Activated CD8-positive, alpha-beta T cell treated with anti-CD3 and anti-CD28 coated beads for 36 hours (primary cell): ENCODE results near the gene COMMD3. TPM values are rescaled to one million over a fixed set of nuclear protein-coding genes. Genes with fewer than 3 reads are reported as not detected.
"Not testable (repeated sequence)": the region's sequence is repeated elsewhere in the genome, so short reads cannot be mapped to it uniquely, and the experiment has no call there.

Experiments used
- ATAC-seq: fragments of 200-7000 bp; cut with Tn5 transposase; one replicate; pipeline ENCODE4 v1.10.0; 2021; ENCODE audit warnings: mild to moderate bottlenecking, moderate library complexity
- CTCF ChIA-PET: fragments of 350-600 bp; sonication (Branson Sonifier 250); formaldehyde crosslinking; loops from one replicate; lab custom pipeline; 2021; ENCODE audit warnings: antibody characterized with exemption; lab: Charles Lee
- POLR2A ChIA-PET: fragments of 350-600 bp; sonication (Branson Sonifier 250); formaldehyde crosslinking; loops from one replicate; lab custom pipeline; 2021; ENCODE audit warnings: antibody characterized with exemption; lab: Charles Lee
- DNase-seq: peaks from one replicate; pipeline ENCODE4 v3.0.0-alpha.2; 2020
- H3K27ac Mint-ChIP-seq: one replicate; pipeline ENCODE4 v1.8.0; 2021; ENCODE audit warnings: mild to moderate bottlenecking, mixed read lengths
- H3K27me3 Mint-ChIP-seq: one replicate; pipeline ENCODE4 v1.8.0; 2021; ENCODE audit warnings: mixed read lengths
- H3K36me3 Mint-ChIP-seq: one replicate; pipeline ENCODE4 v1.8.0; 2021; ENCODE audit warnings: low read depth, mixed read lengths
- H3K4me1 Mint-ChIP-seq: one replicate; pipeline ENCODE4 v1.8.0; 2021; ENCODE audit warnings: low read depth, mixed read lengths
- H3K4me3 Mint-ChIP-seq: one replicate; pipeline ENCODE4 v1.8.0; 2021; ENCODE audit warnings: mild to moderate bottlenecking, moderate library complexity, mixed read lengths
- H3K9me3 Mint-ChIP-seq: one replicate; pipeline ENCODE4 v1.8.0; 2021; ENCODE audit warnings: mixed read lengths
- intact Hi-C: fragments of 100-400 bp; cut with micrococcal nuclease; formaldehyde crosslinking; loops from one replicate; pipeline ENCODE4 v1.10.0; 2022
- total RNA-seq, 2 experiments: library from RNA; stranded (reverse); gene quantifications; one replicate each; pipeline ENCODE4 v1.2.3, GENCODE V29; 2021
- TF ChIP-seq, protein P1 (sequence below): fragments of 200-600 bp; IDR thresholded peaks from one replicate; pipeline ENCODE4 v1.8.0; 2022; ENCODE audit warnings: antibody characterized with exemption, mild to moderate bottlenecking

The COMMD3 gene
- total RNA-seq, 2 experiments from 2014 or later = 64.7 to 68.7 TPM

- no peak for ATAC-seq
- CTCF ChIA-PET = no interaction called here
- H3K4me1 Mint-ChIP-seq = peaks cover 3% of the 10 kb centered on the region
- H3K9me3 Mint-ChIP-seq = no peaks in the 10 kb centered on the region
- peaks cover 7% of the 10 kb centered on the region for H3K27me3 Mint-ChIP-seq
- H3K4me3 Mint-ChIP-seq = no peak overlapping the region
- TF ChIP-seq, protein P1, sequence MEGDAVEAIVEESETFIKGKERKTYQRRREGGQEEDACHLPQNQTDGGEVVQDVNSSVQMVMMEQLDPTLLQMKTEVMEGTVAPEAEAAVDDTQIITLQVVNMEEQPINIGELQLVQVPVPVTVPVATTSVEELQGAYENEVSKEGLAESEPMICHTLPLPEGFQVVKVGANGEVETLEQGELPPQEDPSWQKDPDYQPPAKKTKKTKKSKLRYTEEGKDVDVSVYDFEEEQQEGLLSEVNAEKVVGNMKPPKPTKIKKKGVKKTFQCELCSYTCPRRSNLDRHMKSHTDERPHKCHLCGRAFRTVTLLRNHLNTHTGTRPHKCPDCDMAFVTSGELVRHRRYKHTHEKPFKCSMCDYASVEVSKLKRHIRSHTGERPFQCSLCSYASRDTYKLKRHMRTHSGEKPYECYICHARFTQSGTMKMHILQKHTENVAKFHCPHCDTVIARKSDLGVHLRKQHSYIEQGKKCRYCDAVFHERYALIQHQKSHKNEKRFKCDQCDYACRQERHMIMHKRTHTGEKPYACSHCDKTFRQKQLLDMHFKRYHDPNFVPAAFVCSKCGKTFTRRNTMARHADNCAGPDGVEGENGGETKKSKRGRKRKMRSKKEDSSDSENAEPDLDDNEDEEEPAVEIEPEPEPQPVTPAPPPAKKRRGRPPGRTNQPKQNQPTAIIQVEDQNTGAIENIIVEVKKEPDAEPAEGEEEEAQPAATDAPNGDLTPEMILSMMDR = no peak
- DNase-seq = no peak
- H3K36me3 Mint-ChIP-seq = no peaks in the 10 kb centered on the region
- H3K27ac Mint-ChIP-seq = no peak overlapping the region
- intact Hi-C loops = no loop called here
- POLR2A ChIA-PET = no interaction called here
Measured at GRCh38 chr10:22305721-22306120, 10.5 kb upstream of the COMMD3 start.

DNA sequence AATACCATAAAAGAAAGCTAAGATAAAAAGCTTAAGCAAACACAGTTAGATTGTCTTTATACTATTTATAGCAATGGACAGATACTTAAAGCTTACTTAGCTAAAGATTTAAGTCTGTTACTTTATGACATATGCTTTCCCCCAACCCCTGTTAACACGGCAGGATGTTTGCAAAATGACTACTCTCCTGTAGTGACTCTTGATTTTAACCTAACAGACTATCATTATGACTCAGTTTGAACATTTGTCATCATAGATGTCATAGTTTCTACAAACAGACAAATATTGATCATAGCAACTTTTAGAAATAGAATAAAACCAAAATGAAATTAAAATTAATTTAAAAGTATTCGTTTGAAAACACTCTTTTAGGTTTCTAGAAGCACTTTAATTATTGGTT is 7.8 kb upstream of the COMMD3 start:
- ATAC-seq (peak; percentile 98), DNase-seq (peak; percentile 63)
- CTCF ChIA-PET = interaction anchor here (1.2 kb wide), 1 partner anchor 37 kb away, joined by 3 read pairs; the partner anchor contains the start of gene SPAG6
- no peak overlapping the region for H3K27ac Mint-ChIP-seq
- no peaks in the 10 kb centered on the region for H3K36me3 Mint-ChIP-seq
- TF ChIP-seq, protein P1 = no peak
- no peaks in the 10 kb centered on the region for H3K9me3 Mint-ChIP-seq
- POLR2A ChIA-PET = interaction anchor here (1.5 kb wide), 1 partner anchor 8 kb away, joined by 5 read pairs; the partner anchor contains the start of gene COMMD3
- H3K27me3 Mint-ChIP-seq = peaks cover 10% of the 10 kb centered on the region
- intact Hi-C loops = no loop called here
- peaks cover 3% of the 10 kb centered on the region for H3K4me1 Mint-ChIP-seq
- no peak overlapping the region for H3K4me3 Mint-ChIP-seq

GRCh38 chr10:22309180-22310000 is 6.8 kb upstream of the COMMD3 start:
- Mint-ChIP-seq H3K27me3 (peaks cover 10% of the 10 kb centered on the region), H3K36me3 (no peaks in the 10 kb centered on the region), H3K27ac (no peak overlapping the region), H3K9me3 (no peaks in the 10 kb centered on the region), H3K4me1 (peaks cover 3% of the 10 kb centered on the region), H3K4me3 (no peak overlapping the region)
- ATAC-seq (no peak), DNase-seq (no peak)
- ChIA-PET POLR2A (no interaction called here), CTCF (no interaction called here)
- TF ChIP-seq, protein P1 = no peak
- intact Hi-C loops = no loop called here

DNA sequence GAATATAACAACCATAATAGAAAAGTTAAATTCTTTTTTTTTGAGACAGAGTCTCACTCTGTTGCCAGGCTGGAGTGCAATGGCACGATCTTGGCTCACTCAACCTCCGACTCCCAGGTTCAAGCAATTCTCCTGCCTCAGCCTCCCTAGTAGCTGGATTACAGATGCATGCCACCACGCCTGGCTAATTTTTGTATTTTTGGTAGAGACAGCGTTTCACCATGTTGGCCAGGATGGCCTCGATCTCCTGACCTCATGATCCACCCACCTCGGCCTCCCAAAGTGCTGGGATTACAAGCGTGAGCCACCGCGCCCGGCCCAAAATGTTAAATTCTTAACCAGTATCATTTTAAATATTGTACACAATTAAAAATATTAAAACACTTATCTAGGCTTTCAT is 6.2 kb upstream of the COMMD3 start:
- ATAC-seq, H3K9me3 Mint-ChIP-seq, H3K36me3 Mint-ChIP-seq, intact Hi-C loops, POLR2A ChIA-PET, H3K27ac Mint-ChIP-seq, H3K4me1 Mint-ChIP-seq, H3K4me3 Mint-ChIP-seq, DNase-seq: not testable (repeated sequence)
- H3K27me3 Mint-ChIP-seq = peaks cover 14% of the 10 kb centered on the region
- CTCF ChIA-PET = interaction anchor here (0.9 kb wide), 1 partner anchor 107 kb away, joined by 3 read pairs; no protein-coding TSS in a partner anchor

- Mint-ChIP-seq H3K27ac (no peak overlapping the region), H3K27me3 (peaks cover 13% of the 10 kb centered on the region), H3K9me3 (no peaks in the 10 kb centered on the region), H3K36me3 (peaks cover 3% of the 10 kb centered on the region), H3K4me3 (no peak overlapping the region), H3K4me1 (peaks cover 13% of the 10 kb centered on the region)
- intact Hi-C loops = no loop called here
- ATAC-seq = no peak
- TF ChIP-seq, protein P1 = no peak
- CTCF ChIA-PET = interaction anchor here (0.9 kb wide), 1 partner anchor 106 kb away, joined by 3 read pairs; no protein-coding TSS in a partner anchor
- POLR2A ChIA-PET = no interaction called here
- DNase-seq = no peak
Measured at GRCh38 chr10:22310928-22311327, 5.3 kb upstream of the COMMD3 start.
